ENCODE data around the gene IARS1.

Gene IARS1

DNA sequence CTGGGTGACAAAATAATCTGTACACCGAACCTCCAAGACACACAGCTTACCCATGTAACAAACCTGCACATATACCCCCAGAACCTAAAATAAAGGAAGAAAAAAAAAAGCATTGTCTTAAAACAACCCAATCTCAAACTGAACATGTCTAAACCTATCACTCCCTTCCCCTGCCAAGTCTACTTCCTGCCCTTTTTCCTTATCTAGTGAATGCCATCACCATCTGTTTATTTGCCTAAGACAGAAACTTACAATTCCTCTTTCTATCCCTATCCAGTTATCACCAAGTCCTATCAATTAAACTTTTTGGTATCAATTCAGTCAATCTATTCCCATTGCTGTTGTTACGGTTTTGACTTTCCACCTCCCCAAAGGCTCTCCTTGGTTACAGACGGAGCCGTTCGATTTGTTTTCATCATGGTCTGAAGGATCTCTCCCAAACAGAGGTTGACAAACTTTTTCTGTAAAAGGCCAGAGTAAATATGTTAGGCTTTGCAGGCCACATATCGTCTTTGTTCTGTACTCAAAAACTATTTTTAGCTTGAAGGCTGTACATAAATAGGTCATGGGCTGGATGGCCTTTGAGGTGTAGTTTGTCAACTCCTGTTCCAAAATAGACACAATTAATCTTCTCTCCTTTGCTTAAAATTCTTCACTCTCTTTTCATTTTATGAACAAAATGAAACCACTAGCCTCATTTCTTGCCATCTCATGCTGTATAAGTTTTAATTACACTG lies 19.6 kb upstream of the IARS1 start:
- no peak for TF ChIP-seq ZNF274 (IDR thresholded peaks at IDR 0.05; ENCODE audit: low read depth, low read length)
- H3K4me3 ChIP-seq (ENCODE audit: low read length), result no peak overlapping the region

GRCh38 chr9:92310562-92310961 lies 17.1 kb upstream of the IARS1 start:
- no peak overlapping the region for H3K4me3 ChIP-seq (ENCODE audit: low read length)
- TF ChIP-seq ZNF274 (IDR thresholded peaks at IDR 0.05; ENCODE audit: low read depth, low read length), result no peak

DNA sequence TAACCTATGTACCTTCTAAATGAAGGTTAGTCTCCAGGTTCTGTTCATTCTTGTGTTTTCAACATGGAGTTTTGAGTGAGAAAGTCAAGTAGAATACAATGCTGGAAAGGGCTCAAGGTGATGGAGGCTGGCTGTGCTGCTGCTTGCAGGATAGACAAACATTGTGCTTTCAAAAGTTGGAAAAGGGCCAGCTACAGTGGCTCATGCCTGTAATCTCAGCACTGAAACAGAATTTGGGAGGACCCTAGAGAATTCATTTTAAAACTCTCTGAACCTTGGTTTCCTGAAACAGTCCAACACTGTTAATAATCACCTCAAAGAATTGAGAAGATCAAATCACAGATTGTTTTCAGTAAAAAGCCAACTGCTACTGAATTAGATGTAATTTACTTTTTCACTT lies 15.4 kb upstream of the IARS1 start:
- H3K4me3 ChIP-seq (ENCODE audit: low read length), result no peak overlapping the region
- TF ChIP-seq ZNF274 (IDR thresholded peaks at IDR 0.05; ENCODE audit: low read depth, low read length), result no peak

DNA sequence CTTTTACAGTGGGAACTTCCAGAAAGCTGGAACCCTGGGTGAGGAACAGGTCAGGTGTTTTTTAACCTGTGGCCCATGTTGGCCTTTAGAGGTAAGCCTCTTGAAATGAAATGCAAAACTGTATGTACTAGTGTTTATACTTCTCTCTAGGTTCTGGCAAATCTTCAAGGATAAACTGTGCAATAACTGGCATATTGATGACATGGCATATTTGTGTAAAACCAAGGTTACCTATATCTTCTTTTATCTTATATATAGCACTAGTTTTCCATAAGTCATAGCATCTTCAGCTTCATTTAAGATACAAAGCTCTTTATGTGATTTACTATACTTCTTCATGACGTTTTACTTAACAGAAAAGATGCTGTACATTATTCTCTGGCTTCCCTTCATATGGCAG lies 7.4 kb upstream of the IARS1 start:
- no peak overlapping the region for H3K4me3 ChIP-seq (ENCODE audit: low read length)
- TF ChIP-seq ZNF274 (IDR thresholded peaks at IDR 0.05; ENCODE audit: low read depth, low read length), result no peak

DNA sequence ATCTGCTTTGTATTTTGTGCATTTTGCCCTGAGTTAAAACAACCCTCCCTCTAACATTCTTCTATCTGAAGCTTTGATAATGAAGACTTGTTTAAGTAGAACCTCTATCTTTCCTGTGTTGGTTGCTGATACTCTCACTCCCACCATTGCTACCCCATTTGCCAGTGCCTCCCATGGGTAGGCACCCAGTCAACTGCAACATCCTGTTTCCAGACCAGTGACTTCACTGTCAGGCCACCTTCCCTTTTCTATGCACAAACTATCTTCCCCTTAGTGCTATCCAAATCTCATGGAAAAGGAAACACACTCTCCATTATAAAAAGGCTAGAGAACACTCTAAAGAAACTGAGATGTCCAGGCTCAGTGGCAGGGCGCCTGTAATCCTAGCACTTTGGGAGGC lies 5.6 kb upstream of the IARS1 start:
- no peak for TF ChIP-seq ZNF274 (IDR thresholded peaks at IDR 0.05; ENCODE audit: low read depth, low read length)
- H3K4me3 ChIP-seq (ENCODE audit: low read length), result no peak overlapping the region

GRCh38 chr9:92298036-92298435 lies 4.5 kb upstream of the IARS1 start:
- TF ChIP-seq ZNF274 (IDR thresholded peaks at IDR 0.05; ENCODE audit: low read depth, low read length), result no peak
- H3K4me3 ChIP-seq (ENCODE audit: low read length), result no peak overlapping the region

- H3K4me3 ChIP-seq (ENCODE audit: low read length), result no peak overlapping the region
- TF ChIP-seq ZNF274 (IDR thresholded peaks at IDR 0.05; ENCODE audit: low read depth, low read length), result no peak
Observed at GRCh38 chr9:92297611-92298010, 4.1 kb upstream of the IARS1 start.

GRCh38 chr9:92295827-92296258 lies 2.3 kb upstream of the IARS1 start:
- no peak for TF ChIP-seq ZNF274 (IDR thresholded peaks at IDR 0.05; ENCODE audit: low read depth, low read length)

DNA sequence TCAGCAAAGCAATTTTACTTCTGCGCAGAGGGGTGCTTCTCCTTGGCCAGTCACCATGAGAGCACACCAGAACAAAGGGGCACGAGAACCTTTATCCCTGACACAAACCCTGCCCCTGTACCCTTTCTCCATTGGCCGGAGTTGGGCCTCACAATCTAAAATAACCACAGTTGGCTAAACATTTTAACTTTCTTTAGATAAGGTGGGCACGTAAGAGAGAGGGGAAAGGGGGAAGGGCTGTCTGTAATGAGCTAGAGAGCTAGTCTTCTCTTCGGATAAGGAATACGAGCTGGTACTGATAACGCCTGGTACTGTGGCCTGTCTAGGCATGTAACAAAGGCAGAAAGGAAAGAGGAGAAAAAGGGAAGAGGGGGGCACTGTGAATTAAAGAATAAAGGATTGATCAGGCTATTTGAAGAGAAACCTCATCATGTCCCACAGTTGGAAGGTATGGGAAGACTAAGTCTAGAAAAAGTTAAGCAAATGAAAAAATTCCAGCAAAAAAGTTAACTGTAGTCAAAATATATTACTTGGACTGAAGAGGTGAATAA lies 1.8 kb upstream of the IARS1 start:
- H3K4me3 ChIP-seq (ENCODE audit: low read length), result no peak overlapping the region
- TF ChIP-seq ZNF274 (IDR thresholded peaks at IDR 0.05; ENCODE audit: low read depth, low read length), result no peak

More at GRCh38 chr9:92295827-92296258, 2.3 kb upstream of the IARS1 start:
- no peak overlapping the region for H3K4me3 ChIP-seq (ENCODE audit: low read length)

DNA sequence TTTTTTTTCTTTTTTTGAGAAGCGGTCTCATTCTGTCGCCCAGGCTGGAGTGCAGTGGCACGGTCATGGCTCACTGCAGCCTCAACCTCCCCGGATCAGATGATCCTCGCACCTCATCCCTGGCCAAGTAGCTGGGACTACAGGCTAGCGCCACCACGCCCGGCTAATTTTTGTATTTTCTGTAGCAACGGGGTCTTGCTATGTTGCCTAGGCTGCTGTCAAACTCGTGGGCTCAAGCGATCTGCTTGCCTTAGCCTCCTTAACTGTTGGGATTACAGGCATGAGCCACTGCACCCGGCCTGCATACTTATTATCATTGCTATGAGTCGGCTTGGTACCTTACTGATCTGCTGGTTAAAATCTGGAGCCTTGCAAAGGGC lies 790 bp upstream of the IARS1 start:
- TF ChIP-seq ZNF274 (IDR thresholded peaks at IDR 0.05; ENCODE audit: low read depth, low read length), result no peak
- peak overlapping the region; percentile 99 for H3K4me3 ChIP-seq (ENCODE audit: low read length)

GRCh38 chr9:92293075-92293354 lies 482 bp downstream of the IARS1 start:
- TF ChIP-seq ZNF274 (IDR thresholded peaks at IDR 0.05; ENCODE audit: low read depth, low read length), result no peak
- H3K4me3 ChIP-seq (ENCODE audit: low read length), result peak overlapping the region; percentile 99

GRCh38 chr9:92292338-92293074 lies 991 bp downstream of the IARS1 start:
- peak overlapping the region; percentile 99 for H3K4me3 ChIP-seq (ENCODE audit: low read length)
- no peak for TF ChIP-seq ZNF274 (IDR thresholded peaks at IDR 0.05; ENCODE audit: low read depth, low read length)

DNA sequence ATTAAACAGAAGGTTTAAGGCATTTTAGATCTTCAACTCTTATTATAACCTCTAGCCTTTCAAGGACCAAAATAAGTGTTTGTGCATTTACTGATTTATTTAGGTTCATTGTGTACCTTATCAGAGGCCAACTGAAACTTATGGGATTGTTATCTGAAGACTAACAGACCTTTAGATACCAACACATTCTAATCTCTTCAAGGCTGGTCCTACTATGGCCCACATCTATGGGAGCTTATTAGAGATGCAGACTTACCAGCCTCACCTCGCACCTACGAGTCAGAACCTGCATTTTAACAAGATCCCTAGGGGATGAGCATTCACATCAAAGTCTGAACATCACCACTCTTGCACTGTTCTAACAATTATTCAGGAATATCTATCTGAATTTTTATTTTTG lies 1.9 kb downstream of the IARS1 start:
- peak overlapping the region; percentile 99 for H3K4me3 ChIP-seq (ENCODE audit: low read length)
- no peak for TF ChIP-seq ZNF274 (IDR thresholded peaks at IDR 0.05; ENCODE audit: low read depth, low read length)

DNA sequence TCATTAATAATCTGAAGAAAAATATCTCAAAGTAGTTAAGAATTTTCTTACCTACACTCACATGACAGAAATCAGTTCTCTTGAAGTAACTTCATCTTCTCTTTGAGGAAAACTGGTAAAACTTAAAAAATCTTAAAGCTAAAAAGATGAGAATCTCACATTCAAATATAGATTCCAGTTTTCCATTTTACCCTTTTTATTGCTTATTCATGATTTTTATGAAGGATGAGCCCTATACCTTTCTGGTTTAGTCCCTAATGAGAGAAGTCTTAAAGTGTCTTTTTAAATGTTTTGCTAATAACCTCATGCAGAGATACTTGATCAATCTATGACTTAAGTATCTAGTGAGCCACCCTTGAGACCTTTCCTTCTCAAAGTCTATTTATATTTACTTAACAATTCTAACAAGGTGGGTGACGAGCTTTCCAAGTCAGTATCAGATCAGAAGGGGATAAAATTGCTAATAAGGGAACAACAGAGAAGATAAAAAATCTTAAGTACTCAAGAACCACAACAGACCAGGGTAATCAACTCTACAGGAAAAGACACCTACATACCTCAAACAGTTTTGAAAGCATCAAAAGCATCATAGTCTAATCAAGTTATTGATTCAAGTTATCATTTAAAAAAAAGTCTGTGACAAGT lies 2.6 kb downstream of the IARS1 start:
- no peak for TF ChIP-seq ZNF274 (IDR thresholded peaks at IDR 0.05; ENCODE audit: low read depth, low read length)
- no peak overlapping the region for H3K4me3 ChIP-seq (ENCODE audit: low read length)
